Mammary epithelial cell (primary cell): Measurements from ENCODE around the gene SEPTIN5.

Experiments used
- CTCF ChIP-seq, 2 donors: IDR thresholded peaks in 1 of 2; conservative IDR thresholded peaks in 1 of 2; 2 replicates each; pipeline ENCODE4 v1.5.1; 2011 to 2012; ENCODE audit warnings: inconsistent platforms in 2 of 2, low read length in 2 of 2, mild to moderate bottlenecking in 2 of 2, control low read depth in 1 of 2, low read depth in 1 of 2; ENCODE audit not compliant: insufficient read depth in 1 of 2; ENCODE audit errors: extremely low read depth in 1 of 2
- EZH2 ChIP-seq: IDR thresholded peaks from 2 replicates; pipeline ENCODE4 v1.6.1; 2012; ENCODE audit warnings: low read length, inconsistent platforms, borderline replicate concordance

GRCh38 chr22:19757985-19758895, 43.9 kb downstream of the SEPTIN5 start:
- TF ChIP-seq EZH2 = no peak
- no peak for TF ChIP-seq CTCF (conservative IDR thresholded peaks at IDR 0.05 in 1 of 2, IDR thresholded peaks at IDR 0.05 in 1 of 2; ENCODE audit: extremely low read depth in 1 of 2, insufficient read depth in 1 of 2, low read depth in 1 of 2, low read length in 2 of 2)
